Activated T-helper 9 cell treated with anti-CD3 and anti-CD28 coated beads, Interleukin-2, amount 50 U/mL, for 16 hours (primary cell): ENCODE results near the gene NFIA.

Experiments used
- DNase-seq: peaks from one replicate; pipeline ENCODE4 v3.0.0-alpha.2; 2020; ENCODE audit warnings: low read depth

The NFIA gene

DNA sequence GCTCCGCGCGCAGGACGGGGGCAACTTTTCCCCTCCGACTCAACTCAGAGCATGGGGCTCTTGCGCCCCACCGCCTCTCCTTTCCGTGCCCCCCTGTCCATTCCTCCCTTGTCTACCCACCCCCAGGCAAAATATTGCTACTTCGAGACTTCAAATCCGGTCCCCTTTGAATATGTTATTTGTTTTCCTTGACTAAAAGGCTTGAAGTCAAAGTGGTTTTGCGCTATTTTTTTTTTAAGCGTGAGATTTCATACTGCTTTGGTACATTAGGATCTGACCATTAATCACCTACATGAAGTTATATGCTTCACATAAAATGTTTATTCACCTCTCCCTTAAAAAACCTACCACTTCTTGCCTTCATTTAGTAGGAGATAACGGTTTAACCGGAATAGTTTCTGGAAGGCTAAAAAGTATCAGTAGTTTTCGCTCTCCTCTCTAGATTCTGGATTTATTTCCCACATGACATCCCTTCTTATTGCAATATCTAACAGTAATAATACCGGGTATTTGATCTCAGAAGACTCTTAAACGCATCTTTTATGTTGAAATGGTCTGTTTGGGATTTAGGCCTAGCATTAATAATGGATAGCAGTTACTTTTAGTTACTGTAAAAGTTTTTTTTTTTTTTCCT is 1.6 kb downstream of the NFIA start:
- DNase-seq, result no peak

DNA sequence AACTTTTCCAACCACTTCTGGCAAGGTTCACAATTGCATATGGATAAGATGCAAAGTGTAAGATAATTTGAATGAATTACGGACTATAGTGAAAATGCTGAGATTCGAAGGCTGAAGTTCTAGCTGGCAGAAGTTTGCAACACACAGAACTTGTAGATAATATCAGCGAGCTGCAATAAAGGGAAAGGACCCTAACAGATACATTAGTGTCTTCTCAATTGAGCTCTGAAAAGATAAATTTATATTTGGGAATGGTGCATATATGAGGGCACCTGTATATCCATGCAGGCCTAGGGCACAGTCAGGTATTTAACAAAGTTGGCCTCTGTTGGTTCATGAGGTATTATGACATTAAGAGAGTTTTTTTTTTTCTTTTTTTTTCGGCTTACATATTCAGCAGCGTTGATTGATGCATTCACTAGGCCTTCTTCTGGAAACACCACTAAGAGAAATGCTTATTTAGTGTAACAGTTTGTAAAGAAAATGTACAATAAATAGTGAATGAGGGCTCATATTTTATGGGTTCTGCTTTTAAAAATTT is 2.2 kb downstream of the NFIA start:
- no peak for DNase-seq

DNA sequence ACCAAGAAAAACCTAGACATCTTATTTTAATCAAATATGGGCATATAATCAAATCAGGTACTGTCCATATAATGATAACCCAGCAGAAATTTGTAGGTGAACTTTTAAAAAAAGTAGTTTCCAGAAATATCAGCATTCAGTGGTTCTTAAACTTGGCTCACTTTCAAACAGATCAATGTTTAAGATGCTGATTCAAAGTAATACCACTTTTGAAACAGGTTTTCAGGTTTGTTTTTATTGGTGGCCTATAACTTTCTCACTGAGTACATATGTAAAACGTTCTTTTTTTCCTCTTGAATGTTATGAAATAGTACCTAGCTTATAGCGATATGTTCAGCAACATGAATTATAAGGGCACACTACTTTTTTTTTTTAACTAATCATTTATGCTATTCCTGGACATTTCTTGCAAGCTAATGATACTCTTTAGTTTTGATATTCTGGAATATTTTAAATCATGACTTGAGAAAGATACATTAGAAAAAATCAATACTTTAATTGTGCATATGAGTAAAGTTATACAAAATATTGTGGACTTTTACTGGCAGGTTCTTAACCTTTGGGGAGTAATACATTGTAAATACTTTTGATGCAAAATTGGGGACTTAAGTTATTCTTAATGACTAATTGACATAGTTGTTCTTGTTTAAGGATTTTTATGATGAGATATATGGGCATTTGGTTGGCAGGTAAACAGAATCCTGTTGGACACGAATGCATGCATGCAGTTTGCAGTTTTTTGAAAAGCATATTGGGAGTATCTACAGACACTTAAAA is 3.0 kb downstream of the NFIA start:
- DNase-seq, result no peak

DNA sequence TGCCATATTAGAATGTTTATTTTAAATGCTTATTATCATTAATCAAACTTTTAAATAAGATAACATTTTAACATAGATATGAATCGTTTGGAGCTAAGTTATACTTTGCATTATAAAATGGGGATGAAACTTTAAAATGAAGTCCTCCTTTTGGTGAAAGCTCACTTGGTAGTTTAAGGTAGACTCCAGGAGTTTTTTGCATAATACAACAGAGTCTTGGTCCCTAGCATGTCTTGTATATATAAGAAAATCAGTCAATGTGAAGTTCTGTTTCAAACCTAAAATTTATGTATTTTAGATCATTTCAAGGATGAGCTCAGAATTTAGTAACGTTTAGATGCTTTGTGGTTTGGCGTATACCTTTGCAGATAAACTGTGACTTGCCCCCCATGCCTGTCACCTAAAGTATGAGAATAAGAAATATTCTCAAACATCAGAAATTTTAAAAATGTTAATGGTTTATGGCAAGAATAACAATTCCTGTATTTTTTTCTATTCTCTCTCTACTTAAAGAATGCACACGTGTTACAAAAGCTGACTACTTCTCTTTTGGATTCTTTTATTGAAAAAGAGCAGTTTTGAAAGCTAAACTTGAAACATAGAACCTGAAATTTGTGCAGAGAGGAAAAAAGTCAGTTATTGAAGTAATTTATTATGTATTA is 3.8 kb downstream of the NFIA start:
- no peak for DNase-seq

DNA sequence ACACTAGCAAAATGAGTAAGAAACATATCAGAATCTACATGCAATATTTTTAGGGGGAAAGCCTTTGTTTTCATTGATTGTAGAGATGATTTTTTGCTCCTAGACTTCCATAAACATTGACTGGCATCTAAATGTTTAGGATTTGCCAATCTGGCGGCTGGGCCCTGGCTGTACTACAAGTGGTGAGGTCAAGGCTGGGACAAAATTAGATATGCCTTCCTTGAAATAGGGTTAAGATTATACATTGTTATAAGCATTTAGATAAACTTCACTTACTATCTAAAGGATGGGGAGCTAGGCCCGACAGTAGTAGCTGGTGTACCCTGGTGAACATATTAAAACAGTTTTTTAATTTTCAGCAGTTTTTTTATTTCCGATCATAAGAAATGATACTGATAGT is 5.2 kb downstream of the NFIA start:
- no peak for DNase-seq

- no peak for DNase-seq
Observed at GRCh38 chr1:61088163-61088974, 6.0 kb downstream of the NFIA start.

GRCh38 chr1:61089338-61089737 is 7.0 kb downstream of the NFIA start:
- DNase-seq, result no peak

DNA sequence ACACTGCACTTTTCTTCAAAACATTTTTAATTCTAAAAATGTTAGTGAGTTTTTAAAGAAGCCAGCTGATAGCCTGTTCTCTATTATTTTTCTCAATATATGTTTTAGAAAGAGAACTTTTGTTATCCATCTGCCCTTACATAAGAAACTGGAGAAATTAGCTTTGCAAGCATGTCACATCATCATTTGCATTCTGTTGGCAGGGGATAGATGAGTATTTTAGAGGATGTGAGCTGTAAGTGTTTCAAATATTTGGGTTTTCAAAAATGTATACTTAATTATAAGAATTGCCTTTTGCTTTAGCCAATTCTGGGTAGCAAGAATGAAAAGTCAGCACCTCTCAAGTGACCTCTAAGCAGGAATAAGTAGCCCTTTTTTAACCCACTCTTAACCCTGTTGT is 7.4 kb downstream of the NFIA start:
- no peak for DNase-seq

DNA sequence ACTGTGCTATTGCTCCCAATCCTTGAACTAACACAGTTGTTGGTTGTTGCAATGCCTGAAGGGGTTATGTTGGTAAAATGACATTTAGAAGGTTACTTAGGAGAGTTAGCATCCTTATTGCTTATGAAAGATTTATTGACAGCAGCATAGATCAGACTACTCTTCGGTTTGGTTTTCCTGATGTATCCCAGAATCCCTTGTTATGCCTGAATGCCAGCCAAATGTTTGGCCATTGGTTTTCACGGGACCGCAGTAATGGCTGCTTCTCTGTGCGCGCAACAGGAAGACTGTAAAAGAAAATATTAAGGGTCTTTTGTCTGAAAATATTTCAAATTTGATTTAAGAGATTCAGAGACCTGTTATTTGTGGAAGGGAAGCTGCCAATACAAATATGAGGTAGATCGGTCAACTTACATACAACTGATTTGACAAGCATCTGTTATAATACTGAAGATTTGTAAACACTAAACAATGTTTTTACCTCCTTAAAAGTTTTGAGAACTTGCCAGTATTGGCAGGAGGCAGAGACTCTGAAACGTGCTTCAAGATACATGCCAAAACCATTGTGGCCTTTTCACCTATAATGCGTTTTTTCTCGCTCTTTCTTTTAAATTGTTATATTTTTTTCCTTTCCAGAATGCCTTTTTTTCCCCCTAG is 8.3 kb downstream of the NFIA start:
- DNase-seq, result no peak

- DNase-seq, result no peak
Observed at GRCh38 chr1:61091455-61091854, 9.1 kb downstream of the NFIA start.

DNA sequence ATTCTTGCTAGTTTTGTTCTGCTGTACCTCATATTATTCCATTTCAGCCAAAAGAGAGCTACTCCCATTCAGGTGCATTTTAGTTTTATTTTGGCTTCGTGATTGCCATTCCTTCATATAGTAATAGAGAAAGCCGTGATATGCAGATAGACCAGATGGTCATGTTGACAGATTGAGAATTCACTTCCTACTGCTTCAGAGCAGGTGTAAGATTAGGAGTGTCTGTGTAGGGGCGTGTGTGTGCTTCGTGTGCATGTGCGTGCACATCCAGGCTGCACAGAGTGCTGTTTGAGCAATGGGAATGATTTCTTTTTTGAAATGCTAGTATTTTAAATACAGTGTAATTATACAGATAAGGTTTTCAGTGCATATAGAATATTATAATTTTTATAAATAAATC is 10.3 kb downstream of the NFIA start:
- no peak for DNase-seq

DNA sequence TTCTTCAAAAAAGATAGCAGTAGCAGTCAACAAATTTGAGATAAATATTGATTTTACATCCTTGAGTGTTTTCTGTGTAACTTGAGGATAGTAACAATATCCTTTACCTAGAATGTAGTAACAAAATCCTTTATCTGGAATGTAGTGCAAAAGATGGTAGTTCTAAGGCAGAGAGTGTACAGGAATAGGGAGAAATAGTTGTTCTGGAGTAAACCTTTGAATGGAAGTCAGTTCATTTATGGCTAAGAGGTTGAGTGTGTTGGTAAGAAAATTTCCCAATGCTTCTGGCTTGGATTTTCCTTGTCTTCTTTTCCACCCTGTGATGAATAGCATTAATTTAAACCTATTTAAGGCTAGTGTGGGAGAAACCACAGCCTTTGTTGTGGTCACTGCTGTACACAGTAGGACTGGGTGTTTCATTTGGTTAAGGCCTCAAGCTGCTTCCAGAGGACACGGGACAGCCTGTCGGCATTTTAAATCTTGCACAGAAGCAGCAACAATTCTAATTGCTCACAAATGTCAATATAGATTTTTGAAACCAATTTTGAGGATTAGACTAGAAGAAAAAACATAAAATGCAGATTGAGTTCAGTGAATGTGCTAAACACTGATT is 11.3 kb downstream of the NFIA start:
- DNase-seq, result no peak

DNA sequence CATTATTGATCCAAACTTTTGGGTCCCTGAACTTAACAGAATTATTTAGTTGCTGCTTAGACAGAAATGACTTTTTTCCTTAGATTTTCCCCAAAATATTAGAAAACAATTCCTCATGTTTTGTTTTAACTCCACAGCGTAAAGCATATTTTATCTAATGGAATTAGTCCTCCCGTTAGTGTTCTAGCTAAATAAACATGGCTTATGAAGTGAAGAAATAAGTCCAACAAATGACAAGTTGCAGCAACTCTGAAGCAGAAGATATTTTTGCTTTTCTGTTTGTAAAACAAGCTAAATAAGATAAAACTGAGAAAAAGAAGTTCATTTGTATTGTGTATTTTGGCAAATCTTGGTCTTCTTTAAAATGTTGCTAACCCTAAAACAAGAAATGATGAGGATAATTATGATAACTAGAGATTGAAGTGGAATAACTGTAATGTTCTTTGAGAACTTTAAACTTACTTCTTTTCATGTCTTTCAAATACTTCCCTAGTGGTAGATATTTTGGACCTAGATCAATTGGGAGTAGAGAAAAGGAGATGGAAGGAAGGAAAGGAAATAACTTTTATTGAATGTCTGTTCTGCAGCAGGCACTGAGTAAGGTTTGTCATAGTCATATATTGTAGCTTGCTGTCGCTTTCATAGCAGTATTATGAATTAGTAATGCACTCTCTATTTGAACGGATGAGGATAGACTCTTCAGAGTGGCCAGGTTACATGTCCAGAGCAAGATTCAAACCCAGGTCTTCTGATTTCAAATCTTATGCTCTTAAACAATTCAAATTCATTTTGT is 12.5 kb downstream of the NFIA start:
- no peak for DNase-seq

DNA sequence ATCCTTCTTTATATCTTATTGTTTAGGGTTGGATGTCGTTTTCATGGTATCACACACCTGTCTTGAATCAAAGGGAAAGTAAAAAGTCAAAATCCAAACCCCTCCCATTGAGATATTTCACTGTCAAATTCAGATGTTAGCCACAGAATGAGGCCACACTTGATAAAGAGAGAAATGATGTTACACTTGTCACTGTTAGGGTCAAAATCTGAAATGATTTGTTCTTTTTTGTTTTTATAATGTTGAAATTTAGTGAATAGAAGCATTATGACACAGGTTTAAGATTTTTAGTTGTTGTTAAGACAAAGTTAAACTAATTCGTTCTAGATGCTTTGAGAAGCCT is 13.1 kb downstream of the NFIA start:
- no peak for DNase-seq

- no peak for DNase-seq
Observed at GRCh38 chr1:61097317-61097716, 15.0 kb downstream of the NFIA start.

- DNase-seq, result no peak
Observed at GRCh38 chr1:61097722-61098121, 15.4 kb downstream of the NFIA start.

- no peak for DNase-seq
Observed at GRCh38 chr1:61098333-61098732, 16.0 kb downstream of the NFIA start.

- DNase-seq, result no peak
Observed at GRCh38 chr1:61098906-61099437, 16.6 kb downstream of the NFIA start.

- no peak for DNase-seq
Observed at GRCh38 chr1:61100578-61100977, 18.2 kb downstream of the NFIA start.

- no peak for DNase-seq
Observed at GRCh38 chr1:61101536-61101935, 19.2 kb downstream of the NFIA start.
